Activated CD8-positive, alpha-beta T cell treated with anti-CD3 and anti-CD28 coated beads for 36 hours (primary cell): ENCODE measurements around the gene TUSC2. TPM values are rescaled to one million over a fixed set of nuclear protein-coding genes. Genes with fewer than 3 reads are reported as not detected.

Source experiments
- ATAC-seq: fragments of 200-7000 bp; cut with Tn5 transposase; one replicate; pipeline ENCODE4 v1.10.0; 2021; ENCODE audit warnings: mild to moderate bottlenecking, moderate library complexity
- CTCF ChIA-PET: fragments of 350-600 bp; sonication (Branson Sonifier 250); formaldehyde crosslinking; loops from one replicate; lab custom pipeline; 2021; ENCODE audit warnings: antibody characterized with exemption; lab: Charles Lee
- POLR2A ChIA-PET: fragments of 350-600 bp; sonication (Branson Sonifier 250); formaldehyde crosslinking; loops from one replicate; lab custom pipeline; 2021; ENCODE audit warnings: antibody characterized with exemption; lab: Charles Lee
- DNase-seq: peaks from one replicate; pipeline ENCODE4 v3.0.0-alpha.2; 2020
- H3K27ac Mint-ChIP-seq: one replicate; pipeline ENCODE4 v1.8.0; 2021; ENCODE audit warnings: mild to moderate bottlenecking, mixed read lengths
- H3K27me3 Mint-ChIP-seq: one replicate; pipeline ENCODE4 v1.8.0; 2021; ENCODE audit warnings: mixed read lengths
- H3K36me3 Mint-ChIP-seq: one replicate; pipeline ENCODE4 v1.8.0; 2021; ENCODE audit warnings: low read depth, mixed read lengths
- H3K4me1 Mint-ChIP-seq: one replicate; pipeline ENCODE4 v1.8.0; 2021; ENCODE audit warnings: low read depth, mixed read lengths
- H3K4me3 Mint-ChIP-seq: one replicate; pipeline ENCODE4 v1.8.0; 2021; ENCODE audit warnings: mild to moderate bottlenecking, moderate library complexity, mixed read lengths
- H3K9me3 Mint-ChIP-seq: one replicate; pipeline ENCODE4 v1.8.0; 2021; ENCODE audit warnings: mixed read lengths
- CTCF ChIP-seq: fragments of 200-600 bp; IDR thresholded peaks from one replicate; pipeline ENCODE4 v1.8.0; 2022; ENCODE audit warnings: antibody characterized with exemption, mild to moderate bottlenecking
- intact Hi-C: fragments of 100-400 bp; cut with micrococcal nuclease; formaldehyde crosslinking; loops from one replicate; pipeline ENCODE4 v1.10.0; 2022
- total RNA-seq, 2 experiments: library from RNA; stranded (reverse); gene quantifications; one replicate each; pipeline ENCODE4 v1.2.3, GENCODE V29; 2021

Gene TUSC2
- total RNA-seq, 2 experiments from 2014 or later: 16.7 to 19.5 TPM

GRCh38 chr3:50372349-50372748, 44.3 kb upstream of the TUSC2 start:
- no peak for TF ChIP-seq CTCF
- H3K27me3 Mint-ChIP-seq: no peaks in the 10 kb centered on the region
- no peaks in the 10 kb centered on the region for H3K36me3 Mint-ChIP-seq
- no peak overlapping the region for H3K4me3 Mint-ChIP-seq
- CTCF ChIA-PET: no interaction called here
- POLR2A ChIA-PET: no interaction called here
- ATAC-seq (peak; percentile 12), DNase-seq (no peak)
- no peak overlapping the region for H3K27ac Mint-ChIP-seq
- intact Hi-C loops: no loop called here
- H3K9me3 Mint-ChIP-seq: no peaks in the 10 kb centered on the region
- peaks cover 7% of the 10 kb centered on the region for H3K4me1 Mint-ChIP-seq

GRCh38 chr3:50371133-50371685, 43.2 kb upstream of the TUSC2 start:
- no peaks in the 10 kb centered on the region for H3K36me3 Mint-ChIP-seq
- DNase-seq (no peak), ATAC-seq (no peak)
- no peaks in the 10 kb centered on the region for H3K9me3 Mint-ChIP-seq
- ChIA-PET POLR2A (interaction anchor here (0.8 kb wide), 1 partner anchor 237 kb away, joined by 4 read pairs; no protein-coding TSS in a partner anchor), CTCF (no interaction called here)
- intact Hi-C loops: no loop called here
- H3K4me3 Mint-ChIP-seq: no peak overlapping the region
- H3K27ac Mint-ChIP-seq: no peak overlapping the region
- TF ChIP-seq CTCF: no peak
- no peaks in the 10 kb centered on the region for H3K27me3 Mint-ChIP-seq
- H3K4me1 Mint-ChIP-seq: peaks cover 11% of the 10 kb centered on the region

- Mint-ChIP-seq H3K36me3 (no peaks in the 10 kb centered on the region), H3K9me3 (no peaks in the 10 kb centered on the region), H3K4me1 (peaks cover 16% of the 10 kb centered on the region), H3K4me3 (no peak overlapping the region), H3K27ac (no peak overlapping the region), H3K27me3 (no peaks in the 10 kb centered on the region)
- CTCF ChIA-PET: interaction anchor here (1.8 kb wide), 1 partner anchor 172 kb away, joined by 7 read pairs; no protein-coding TSS in a partner anchor
- ATAC-seq (no peak), DNase-seq (no peak)
- TF ChIP-seq CTCF: no peak
- intact Hi-C loops: no loop called here
- POLR2A ChIA-PET: interaction anchor here (0.8 kb wide), 1 partner anchor 237 kb away, joined by 4 read pairs; no protein-coding TSS in a partner anchor
Measured at GRCh38 chr3:50370594-50370993, 42.6 kb upstream of the TUSC2 start.

- H3K36me3 Mint-ChIP-seq: no peaks in the 10 kb centered on the region
- DNase-seq (no peak), ATAC-seq (no peak)
- TF ChIP-seq CTCF: no peak
- H3K27ac Mint-ChIP-seq: no peak overlapping the region
- no peaks in the 10 kb centered on the region for H3K9me3 Mint-ChIP-seq
- CTCF ChIA-PET: interaction anchor here (1.8 kb wide), 1 partner anchor 173 kb away, joined by 7 read pairs; no protein-coding TSS in a partner anchor
- POLR2A ChIA-PET: interaction anchor here (1.1 kb wide), 1 partner anchor 18 kb away, joined by 3 read pairs; the partner anchor contains the start of genes CYB561D2 and NPRL2
- H3K4me1 Mint-ChIP-seq: peaks cover 17% of the 10 kb centered on the region
- intact Hi-C loops: no loop called here
- H3K4me3 Mint-ChIP-seq: no peak overlapping the region
- no peaks in the 10 kb centered on the region for H3K27me3 Mint-ChIP-seq
Measured at GRCh38 chr3:50369012-50369670, 41.1 kb upstream of the TUSC2 start.

GRCh38 chr3:50365842-50366220, 37.8 kb upstream of the TUSC2 start:
- Mint-ChIP-seq H3K9me3 (no peaks in the 10 kb centered on the region), H3K4me3 (peak overlapping the region; percentile 74), H3K27me3 (no peaks in the 10 kb centered on the region), H3K27ac (peak overlapping the region; percentile 78), H3K36me3 (no peaks in the 10 kb centered on the region), H3K4me1 (peaks cover 12% of the 10 kb centered on the region)
- intact Hi-C loops: no loop called here
- no peak for DNase-seq
- POLR2A ChIA-PET: interaction anchor here (1.3 to 1.6 kb wide), 3 partner anchors 11 to 31 kb away, joined by 3 to 5 read pairs (median 3); no protein-coding TSS in a partner anchor
- ATAC-seq: no peak
- TF ChIP-seq CTCF: no peak
- CTCF ChIA-PET: interaction anchor here (0.8 to 1.8 kb wide), 6 partner anchors 13 to 176 kb away, joined by 3 to 7 read pairs (median 3); no protein-coding TSS in a partner anchor
